GM12878 (cell line): ENCODE measurements around the gene MAFB. TPM values are rescaled to one million over a fixed set of nuclear protein-coding genes. Genes with fewer than 3 reads are reported as not detected.

Experiments used
- ATAC-seq: fragments of 200-7000 bp; cut with Tn5 transposase; 3 replicates; pipeline ENCODE4 v1.9.1; 2020; ENCODE audit warnings: mild to moderate bottlenecking, moderate library complexity
- BruUV-seq: library from RNA; stranded (reverse); fragments of 400-500 nt; replicated peaks from 2 replicates; lab custom pipeline; 2021; lab: Mats Ljungman, UMichigan
- CTCF ChIA-PET: fragments of 300-600 bp; sonication (Branson Sonifier 250); formaldehyde crosslinking; extraction: SDS; loops from one replicate; lab custom pipeline; 2021; ENCODE audit warnings: inconsistent platforms; lab: Yijun Ruan, JAX
- POLR2A ChIA-PET: fragments of 350-600 bp; formaldehyde crosslinking; extraction: SDS; loops from one replicate; lab custom pipeline; 2021; ENCODE audit warnings: inconsistent platforms; lab: Charles Lee
- RAD21 ChIA-PET: fragments of 300-600 bp; sonication (Branson Sonifier 250); formaldehyde crosslinking; loops from one replicate; lab custom pipeline; 2023; ENCODE audit warnings: antibody characterized with exemption; ENCODE audit not compliant: unreplicated experiment; lab: Charles Lee
- SMC1A ChIA-PET: fragments of 300-600 bp; sonication (Branson Sonifier 250); formaldehyde crosslinking; loops from one replicate; lab custom pipeline; 2023; ENCODE audit not compliant: unreplicated experiment, uncharacterized antibody; lab: Charles Lee
- DNase-seq: peaks from one replicate; pipeline ENCODE4 v3.0.0-alpha.2; 2011; ENCODE audit warnings: low read depth, low spot score
- FAIRE-seq: peaks from 3 replicates; lab custom pipeline; 2011; peaks lifted over from hg19 to GRCh38; lab: Jason Lieb, UNC
- H2AFZ ChIP-seq: 2 replicates; pipeline ENCODE4 v1.6.0; 2011; ENCODE audit warnings: low read depth, low read length, control low read depth; ENCODE audit not compliant: control insufficient read depth
- H3K27ac ChIP-seq: 2 replicates; pipeline ENCODE4 v1.5.1; 2011; ENCODE audit warnings: control low read depth; ENCODE audit not compliant: control insufficient read depth, insufficient read depth
- H3K27me3 ChIP-seq, 2 experiments: replicated peaks in 1 of 2; 2 replicates each; pipeline versions ENCODE4 v1.6.0 to v1.6.1; 2011; ENCODE audit warnings: low read length in 1 of 2; ENCODE audit not compliant: control insufficient read depth in 2 of 2, insufficient read depth in 2 of 2
- H3K36me3 ChIP-seq, 2 experiments: 2 replicates each; pipeline ENCODE4 v1.5.1; 2011; ENCODE audit warnings: low read length in 1 of 2; ENCODE audit not compliant: control insufficient read depth in 2 of 2, insufficient read depth in 2 of 2
- H3K4me1 ChIP-seq: 2 replicates; pipeline ENCODE4 v1.6.1; 2011; ENCODE audit warnings: mild to moderate bottlenecking, low read length, moderate library complexity, mixed read lengths; ENCODE audit not compliant: control insufficient read depth, insufficient read depth
- H3K4me2 ChIP-seq: 2 replicates; pipeline ENCODE4 v1.6.0; 2011; ENCODE audit warnings: control low read depth; ENCODE audit not compliant: control insufficient read depth, insufficient read depth
- H3K4me3 ChIP-seq: fragments of 200-600 bp; sonication (generic); 2 replicates; pipeline ENCODE4 v1.5.1; 2016
- H3K79me2 ChIP-seq: 2 replicates; pipeline ENCODE4 v1.6.0; 2011; ENCODE audit warnings: low read length; ENCODE audit not compliant: control insufficient read depth, insufficient read depth
- H3K9ac ChIP-seq: 2 replicates; pipeline ENCODE4 v1.8.0; 2011; ENCODE audit warnings: low read length, control low read depth, mixed read lengths; ENCODE audit not compliant: control insufficient read depth, insufficient read depth
- H3K9me3 ChIP-seq: replicated peaks from 3 replicates; pipeline ENCODE4 v1.5.1; 2011; ENCODE audit warnings: mild to moderate bottlenecking, low read length; ENCODE audit not compliant: control insufficient read depth, insufficient read depth
- H4K20me1 ChIP-seq: 2 replicates; pipeline ENCODE4 v1.6.0; 2011; ENCODE audit not compliant: control insufficient read depth, insufficient read depth
- ATF3 ChIP-seq: IDR thresholded peaks from 2 replicates; pipeline ENCODE4 v1.6.1; 2011; ENCODE audit warnings: low read depth, mild to moderate bottlenecking, low read length, moderate library complexity, borderline replicate concordance; ENCODE audit errors: extremely low read depth
- BACH1 ChIP-seq: fragments of 450-650 bp; IDR thresholded peaks from 2 replicates; pipeline ENCODE4 v1.6.1; 2017; ENCODE audit warnings: mild to moderate bottlenecking, borderline replicate concordance
- HCFC1 ChIP-seq: fragments of 150-350 bp; IDR thresholded peaks from 2 replicates; pipeline ENCODE4 v1.6.1; 2014; ENCODE audit warnings: low read length
- JUND ChIP-seq: IDR thresholded peaks from 2 replicates; pipeline ENCODE4 v1.6.1; 2012; ENCODE audit warnings: low read depth, mild to moderate bottlenecking, low read length, improper control_type of control experiment, moderate library complexity
- NR2C1 ChIP-seq: fragments of 450-650 bp; IDR thresholded peaks from 2 replicates; pipeline ENCODE4 v1.6.1; 2017; ENCODE audit warnings: antibody characterized with exemption, mild to moderate bottlenecking, moderate library complexity
- PAX5 ChIP-seq: IDR thresholded peaks from 2 replicates; pipeline ENCODE4 v1.6.1; 2011; ENCODE audit warnings: low read depth, low read length, borderline replicate concordance
- RBBP5 ChIP-seq: fragments of 200-600 bp; sonication (generic); conservative IDR thresholded peaks from 2 replicates; pipeline ENCODE4 v1.6.1; 2016
- SPI1 ChIP-seq: IDR thresholded peaks from 2 replicates; pipeline ENCODE4 v1.6.1; 2011; ENCODE audit warnings: low read depth, mild to moderate bottlenecking, low read length, moderate library complexity, borderline replicate concordance; ENCODE audit not compliant: insufficient read depth
- SREBF2 ChIP-seq: IDR thresholded peaks from 2 replicates; pipeline ENCODE4 v1.6.1; 2012; ENCODE audit warnings: mild to moderate bottlenecking, low read length
- ZZZ3 ChIP-seq: IDR thresholded peaks from 2 replicates; pipeline ENCODE4 v1.6.1; 2011; ENCODE audit warnings: low read depth; ENCODE audit not compliant: control insufficient read depth, insufficient read length
- WGBS: methylation state at CpG from one replicate; pipeline ENCODE4 v1.1.6; 2016; ENCODE audit warnings: low lambda C conversion rate; ENCODE audit not compliant: insufficient replicate concordance, insufficient coverage; ENCODE audit errors: missing lambda C conversion rate; 5-methylcytosine and 5-hydroxymethylcytosine counted together
- in situ Hi-C: fragments of 300-500 bp; cut with MboI; formaldehyde crosslinking; loops from 9 replicates; pipeline ENCODE4 v1.14.3; 2018; ENCODE audit warnings: mixed read lengths
- intact Hi-C: fragments of 100-400 bp; cut with micrococcal nuclease; formaldehyde crosslinking; loops from one replicate; pipeline ENCODE4 v1.14.2; 2022; ENCODE audit not compliant: unreplicated experiment
- polyA plus RNA-seq, 11 experiments: library from polyadenylated mRNA; depleted of rRNA in 4 of 11; unstranded in 6 of 11; stranded (reverse) in 5 of 11; fragments of >200 nt; fragmentation: Nextera tagmentation in 4 of 11; fragmentation: Illumina TruSeq in 1 of 11; extraction: Ambion mirVana in 4 of 11; extraction: Trizol in 1 of 11; gene quantifications; 1 replicate in 1 of 11; 2 replicates in 10 of 11; pipeline versions ENCODE4 v1.2.1 to v1.2.3, GENCODE V29; 2011 to 2016; ENCODE audit warnings: inconsistent platforms in 2 of 11, missing spikeins in 2 of 11, low read depth in 1 of 11
- total RNA-seq, 4 experiments: library from RNA; depleted of rRNA in 3 of 4; stranded (reverse); fragments of >200 nt in 3 of 4; fragmentation: Illumina TruSeq in 1 of 4; extraction: Trizol in 1 of 4; gene quantifications; 2 replicates each; pipeline versions ENCODE4 v1.2.1 to v1.2.3, GENCODE V29; 2013 to 2021

Gene MAFB
- total and polyA plus RNA-seq, 10 of the 15 experiments (the other 5 are each of a cell fraction or from before 2014, with no cell fraction given) = 0.01 to 0.08 (median 0.01) TPM; not detected in 7

DNA sequence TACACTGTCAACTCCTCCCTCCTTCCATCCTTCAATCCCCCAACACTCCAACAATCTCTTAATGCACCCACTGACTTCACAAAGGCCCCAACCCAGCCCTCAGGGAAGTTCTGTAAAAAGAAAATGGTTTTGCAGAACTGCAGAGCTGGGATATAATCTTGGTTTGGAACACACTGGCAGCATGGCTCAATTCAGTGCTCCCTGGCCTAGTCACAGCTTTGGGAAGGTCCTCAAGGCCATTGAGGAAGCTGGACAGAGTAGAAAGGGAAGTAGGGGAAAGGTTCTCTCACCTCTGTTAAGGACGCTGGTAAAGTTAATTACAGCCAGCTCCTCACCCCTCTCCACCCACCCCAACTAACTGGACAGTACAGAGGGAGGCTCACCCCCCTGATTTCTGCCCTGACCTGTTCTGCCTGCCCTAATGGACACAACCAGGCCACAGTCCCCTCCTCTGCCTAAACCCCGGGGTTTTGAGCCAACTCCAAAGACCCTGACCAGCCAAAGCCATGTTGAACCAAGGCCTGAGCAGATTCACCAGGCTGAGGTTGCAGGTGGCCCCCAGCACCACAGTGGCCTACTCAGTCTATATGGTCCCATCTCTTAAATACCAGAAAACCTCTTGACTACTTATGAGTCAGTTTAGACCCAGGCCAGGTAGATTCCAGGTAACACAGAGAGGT, 49.2 kb downstream of the MAFB start:
- TF ChIP-seq NR2C1 = no peak
- TF ChIP-seq HCFC1 = no peak
- no peak for TF ChIP-seq PAX5
- no peak for TF ChIP-seq JUND
- TF ChIP-seq SREBF2 = no peak
- no peak for TF ChIP-seq BACH1
- TF ChIP-seq RBBP5 = no peak
- no peak for TF ChIP-seq SPI1
- TF ChIP-seq ATF3 = no peak
- TF ChIP-seq ZZZ3 = no peak
- TF ChIP-seq, all 136 proteins: peak for 0
- H3K36me3 ChIP-seq = no peaks in the 10 kb centered on the region

More for the DNA sequence above, 49.2 kb downstream of the MAFB start:
- ChIA-PET RAD21 (no interaction called here), POLR2A (no interaction called here), CTCF (no interaction called here), SMC1A (no interaction called here)
- Histone ChIP-seq H3K9me3 (no peaks in the 10 kb centered on the region), H4K20me1 (no peaks in the 10 kb centered on the region), H3K4me1 (no peaks in the 10 kb centered on the region), H2AFZ (no peak overlapping the region), H3K9ac (no peak overlapping the region), H3K4me3 (no peak overlapping the region), H3K27me3 (peaks cover 1 to 2% of the 10 kb centered on the region in 2 experiments; a peak in 2 of 4 replicates), H3K4me2 (no peak overlapping the region), H3K27ac (no peak overlapping the region), H3K79me2 (no peaks in the 10 kb centered on the region)
- DNase-seq (no peak), ATAC-seq (no peak), FAIRE-seq (no peak)
- 0% methylated on average over 2 of the region's 2 CpGs for whole genome bisulfite sequencing
- no TSS peak for BruUV-seq
- in situ Hi-C loops = no loop called here
- intact Hi-C loops = no loop called here
